Measurements from ENCODE around the gene DNAJC12.
"Not testable (repeated sequence)": the region's sequence is repeated elsewhere in the genome, so short reads cannot be mapped to it uniquely, and the experiment has no call there.

DNAJC12 gene

DNA sequence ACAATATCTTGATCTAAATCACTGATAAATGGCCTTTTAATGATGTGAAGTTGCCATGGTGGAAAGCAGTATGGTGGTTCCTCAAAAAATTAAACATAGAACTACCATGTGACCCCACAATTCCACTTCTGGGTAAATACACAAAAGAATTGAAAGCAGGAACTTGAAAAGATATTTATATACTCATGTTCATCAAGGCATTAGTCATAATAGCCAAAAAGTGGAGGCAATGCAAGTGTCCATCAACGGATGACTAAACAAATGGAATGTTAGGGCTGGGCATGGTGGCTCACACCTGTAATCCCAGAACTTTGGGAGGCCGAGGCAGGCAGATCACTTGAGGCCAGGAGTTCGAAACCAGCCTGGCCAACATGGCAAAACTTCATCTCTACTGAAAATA lies 2.0 kb upstream of the DNAJC12 start:
- no peak for DNase-seq (ENCODE audit: low read depth in 2 of 2)

DNA sequence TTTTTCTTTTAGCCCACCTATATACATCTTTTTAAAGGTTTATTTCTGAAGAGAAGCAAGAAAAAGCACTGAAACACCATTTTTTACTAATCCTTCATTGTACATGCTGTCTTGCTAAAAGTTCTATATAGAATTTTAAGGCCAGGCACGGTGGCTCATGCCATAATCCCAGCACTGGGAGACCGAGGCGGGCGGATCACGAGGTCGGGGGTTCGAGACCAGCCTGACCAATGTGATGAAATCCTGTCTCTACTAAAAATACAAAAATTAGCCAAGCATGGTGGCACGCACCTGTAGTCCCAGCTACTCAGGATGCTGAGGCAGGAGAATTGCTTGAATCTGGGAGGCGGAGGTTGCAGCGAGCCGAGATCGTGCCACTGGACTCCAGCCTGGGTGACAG lies 1.5 kb upstream of the DNAJC12 start:
- DNase-seq (ENCODE audit: low read depth in 2 of 2): not testable (repeated sequence)

DNA sequence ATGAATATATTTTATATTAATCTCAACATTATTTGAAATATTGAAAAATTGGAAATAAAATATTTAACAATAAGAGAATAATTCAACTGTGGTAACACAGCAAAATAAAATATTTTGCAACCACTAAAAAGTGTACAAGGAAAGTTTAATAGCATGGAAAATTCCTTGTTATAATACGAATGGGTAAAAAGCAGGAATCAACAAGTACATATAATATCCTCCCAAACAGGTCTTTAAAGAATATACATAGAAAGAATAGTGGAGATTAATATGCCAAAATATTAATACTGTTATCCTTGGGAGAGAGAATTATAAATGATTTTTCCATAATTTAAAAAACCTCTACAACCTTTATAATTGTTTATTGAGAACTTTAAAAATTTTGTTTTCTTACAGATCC lies 1.0 kb downstream of the DNAJC12 start:
- no peak for DNase-seq (ENCODE audit: low read depth in 2 of 2)

DNA sequence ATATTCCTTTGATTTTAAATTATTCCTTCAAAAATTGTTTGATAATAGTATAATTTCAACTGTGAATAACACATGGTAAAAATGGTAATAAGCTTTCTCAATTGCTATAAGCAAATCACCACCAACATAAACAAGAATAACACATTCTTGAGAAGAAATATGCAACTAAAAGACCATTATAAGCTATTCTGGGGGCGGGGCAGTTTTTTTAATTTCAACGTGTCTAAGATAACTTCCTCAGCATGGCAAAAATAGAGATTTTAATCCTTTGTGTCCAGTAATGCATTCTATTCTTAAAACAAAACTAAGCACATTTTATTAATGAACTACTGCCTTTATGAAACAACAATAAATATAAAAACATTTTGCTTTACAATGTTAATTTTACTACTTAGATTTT lies 1.5 kb downstream of the DNAJC12 start:
- no peak for DNase-seq (ENCODE audit: low read depth in 2 of 2)

DNA sequence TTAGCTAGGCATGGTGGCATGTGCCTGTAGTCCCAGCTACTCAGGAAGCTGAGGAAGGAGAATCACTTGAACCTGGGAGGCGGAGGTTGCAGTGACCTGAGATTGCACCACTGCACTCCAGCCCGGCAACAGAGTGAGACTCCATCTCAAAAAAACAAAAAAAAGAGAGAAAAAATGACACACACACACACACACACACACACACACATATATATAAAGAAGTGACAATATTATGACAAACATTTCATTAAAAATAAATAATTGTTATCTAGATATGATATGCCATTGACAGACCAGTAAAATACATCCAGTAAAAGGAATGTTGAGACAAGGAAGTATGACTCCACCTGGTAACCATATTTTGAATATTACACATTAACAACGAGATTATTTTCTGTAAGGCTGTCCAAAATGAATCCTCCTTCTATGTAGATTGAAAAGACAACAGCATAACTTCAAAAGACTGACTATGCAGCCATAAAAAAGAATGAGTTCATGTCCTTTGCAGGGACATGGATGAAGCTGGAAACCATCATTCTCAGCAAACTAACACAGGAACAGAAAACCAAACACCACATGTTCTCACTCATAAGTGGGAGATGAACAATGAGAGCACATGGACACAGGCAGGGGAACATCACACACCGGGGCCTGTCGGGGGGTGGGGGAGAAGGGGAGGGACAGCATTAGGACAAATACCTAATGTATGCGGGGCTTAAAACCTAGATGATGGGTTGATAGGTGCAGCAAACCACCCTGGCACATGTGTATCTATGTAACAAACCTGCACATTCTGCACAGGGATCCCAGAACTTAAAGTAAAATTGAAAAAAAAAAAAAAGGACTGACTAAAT lies 2.2 kb downstream of the DNAJC12 start:
- DNase-seq (ENCODE audit: low read depth in 2 of 2): not testable (repeated sequence)

DNA sequence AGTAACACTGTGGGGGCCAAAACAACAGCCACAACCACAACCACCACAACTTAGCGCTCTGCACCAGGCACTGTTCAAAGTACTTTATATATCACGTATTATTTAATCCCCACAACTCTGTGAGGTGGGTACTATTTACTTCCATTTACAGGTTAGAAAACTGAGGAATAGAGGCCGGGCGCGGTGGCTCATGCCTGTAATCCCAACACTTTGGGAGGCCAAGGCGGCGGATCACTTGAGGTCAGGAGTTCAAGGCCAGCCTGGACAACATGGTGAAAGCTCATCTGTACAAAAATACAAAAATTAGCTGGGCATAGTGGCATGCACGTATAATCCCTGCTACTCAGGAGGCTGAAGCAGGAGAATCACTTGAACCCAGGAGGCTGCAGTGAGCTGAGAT lies 3.6 kb downstream of the DNAJC12 start:
- DNase-seq (ENCODE audit: low read depth in 2 of 2): no peak

DNA sequence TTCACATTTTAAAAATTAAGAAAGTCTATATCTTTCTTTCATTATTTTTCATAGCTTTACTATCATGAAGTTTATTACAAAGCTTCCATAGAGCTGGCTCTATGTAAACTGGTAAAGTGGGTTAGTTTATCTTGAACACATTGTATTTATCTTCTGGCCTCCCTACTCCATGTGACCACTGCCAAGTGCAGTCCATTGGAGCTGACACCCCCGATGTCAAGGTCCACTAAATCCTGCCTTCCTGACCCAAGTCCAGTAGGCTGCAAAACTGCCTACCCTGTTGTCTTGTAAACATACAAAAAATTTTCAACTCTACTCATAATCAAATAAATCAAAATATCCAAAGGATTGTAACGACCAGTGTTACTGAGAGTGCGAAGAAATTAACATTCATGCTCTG lies 10.2 kb downstream of the DNAJC12 start:
- DNase-seq (ENCODE audit: low read depth in 2 of 2): no peak

DNA sequence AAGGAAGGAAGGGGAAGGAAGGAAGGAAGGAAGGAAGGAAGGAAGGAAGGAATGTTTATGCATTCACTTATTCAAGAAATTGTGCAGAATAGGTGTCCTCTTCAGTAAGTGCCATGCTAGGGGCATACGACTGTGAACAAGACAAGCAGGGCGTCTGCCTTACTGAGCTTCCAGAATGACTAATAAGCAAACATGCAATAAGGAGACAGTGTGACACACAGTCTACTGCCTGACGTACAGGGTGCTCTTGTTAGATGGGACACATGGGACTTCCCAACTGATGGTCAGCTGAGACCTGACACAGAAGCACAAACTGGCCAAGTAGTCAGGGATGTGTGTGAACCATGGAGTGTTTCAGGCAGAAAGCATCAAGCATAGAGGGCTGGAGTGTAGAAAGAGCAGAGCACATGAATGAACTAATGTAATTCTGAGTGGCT lies 18.2 kb downstream of the DNAJC12 start:
- no peak for DNase-seq (ENCODE audit: low read depth in 2 of 2)

DNA sequence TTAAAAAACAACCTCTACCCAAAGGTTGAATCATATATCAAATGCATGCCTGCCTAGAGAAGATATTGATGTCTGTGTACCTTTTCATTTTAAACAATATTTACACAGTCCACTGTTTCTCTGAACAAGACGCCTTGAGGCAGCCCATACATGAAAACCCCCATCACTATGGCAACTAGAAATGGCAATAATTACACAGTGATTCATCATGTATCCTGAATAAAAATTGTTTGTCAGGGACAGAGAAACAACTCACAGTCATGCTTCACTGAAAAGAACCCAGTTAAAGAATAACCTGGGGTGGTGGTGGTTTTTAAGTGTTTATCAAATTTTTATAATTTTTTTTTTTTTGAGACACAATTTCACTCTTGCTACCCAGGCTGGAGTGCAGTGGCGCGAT lies 19.7 kb downstream of the DNAJC12 start:
- no peak for DNase-seq (ENCODE audit: low read depth in 2 of 2)

DNA sequence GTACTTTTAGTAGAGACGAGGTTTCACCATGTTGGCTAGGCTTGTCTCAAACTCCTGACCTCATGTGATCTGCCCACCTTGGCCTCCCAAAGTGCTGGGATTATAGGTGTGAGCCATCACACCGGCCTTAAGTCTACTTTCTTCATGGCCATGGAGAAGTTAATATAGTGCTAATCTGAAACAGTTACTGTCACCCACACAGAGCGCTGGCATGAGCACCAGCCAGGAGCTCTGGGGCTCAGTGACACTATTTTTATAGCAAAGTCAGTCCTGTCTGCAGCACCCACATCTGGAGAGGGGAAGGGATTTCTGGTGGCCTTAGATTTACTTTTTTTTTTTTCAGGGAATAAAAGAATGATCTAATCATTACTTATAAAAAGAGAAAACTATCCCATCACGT lies 21.3 kb downstream of the DNAJC12 start:
- no peak for DNase-seq (ENCODE audit: low read depth in 2 of 2)

DNA sequence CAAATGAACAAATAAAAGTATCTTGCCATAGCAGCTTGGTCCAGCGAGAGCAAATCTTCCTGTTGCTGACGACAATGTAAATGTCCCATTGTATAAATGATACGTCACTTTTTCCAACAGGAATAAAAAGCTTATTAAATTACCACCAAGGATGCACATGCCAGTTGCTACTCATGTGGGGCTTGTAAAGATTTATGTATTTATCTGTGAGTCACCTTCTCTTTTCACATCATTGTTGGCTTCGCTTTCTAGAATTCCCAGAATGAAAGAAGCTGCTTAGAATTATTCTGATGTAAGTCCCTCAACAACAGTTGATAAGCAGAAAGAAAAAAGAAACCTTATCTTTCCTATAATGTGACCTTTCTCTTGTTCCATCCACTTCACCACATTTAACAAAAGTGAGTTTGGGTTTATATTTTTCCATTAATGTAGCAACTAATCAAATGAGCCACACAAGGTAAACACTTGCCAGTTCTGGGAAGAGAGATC lies 22.4 kb downstream of the DNAJC12 start:
- no peak for DNase-seq (ENCODE audit: low read depth in 2 of 2)

DNA sequence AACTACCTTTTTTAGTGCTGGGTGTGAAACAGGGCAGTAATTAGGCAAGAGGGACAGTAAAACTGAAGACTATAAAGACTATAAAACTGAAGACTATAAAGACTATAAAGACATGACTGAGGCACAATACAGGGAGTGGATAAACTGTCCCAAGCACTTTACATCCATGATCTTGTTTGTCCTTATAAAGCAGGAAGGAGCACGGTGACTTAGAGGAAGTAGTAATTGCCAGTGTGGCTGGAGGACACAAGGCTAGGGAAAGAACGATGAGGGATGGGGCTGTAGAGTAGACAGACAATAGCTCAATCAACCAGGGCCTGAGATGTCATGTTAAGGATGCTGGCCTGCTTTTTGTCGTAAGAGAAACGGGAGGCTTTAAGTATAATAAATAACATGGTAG lies 26.0 kb downstream of the DNAJC12 start:
- no peak for DNase-seq (ENCODE audit: low read depth in 2 of 2)

DNA sequence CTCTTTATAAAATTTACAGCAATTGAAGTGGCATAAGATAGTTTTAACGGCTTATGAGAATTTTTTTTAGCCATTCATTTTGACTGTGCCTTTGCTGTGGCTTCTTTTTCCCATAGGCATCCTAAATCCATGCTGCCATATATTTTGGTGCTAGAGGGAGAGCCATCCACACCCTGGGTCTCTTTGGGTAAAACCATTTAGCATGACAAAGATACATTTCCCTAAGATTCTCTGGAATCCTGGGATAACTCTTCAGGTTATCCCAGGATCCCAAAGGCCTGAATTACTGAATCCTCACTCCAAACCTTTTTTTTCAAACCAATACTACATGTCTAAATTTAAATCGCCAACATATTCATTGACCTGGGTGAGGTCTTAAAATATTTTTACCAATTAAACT lies 28.9 kb downstream of the DNAJC12 start:
- no peak for DNase-seq (ENCODE audit: low read depth in 2 of 2)

DNA sequence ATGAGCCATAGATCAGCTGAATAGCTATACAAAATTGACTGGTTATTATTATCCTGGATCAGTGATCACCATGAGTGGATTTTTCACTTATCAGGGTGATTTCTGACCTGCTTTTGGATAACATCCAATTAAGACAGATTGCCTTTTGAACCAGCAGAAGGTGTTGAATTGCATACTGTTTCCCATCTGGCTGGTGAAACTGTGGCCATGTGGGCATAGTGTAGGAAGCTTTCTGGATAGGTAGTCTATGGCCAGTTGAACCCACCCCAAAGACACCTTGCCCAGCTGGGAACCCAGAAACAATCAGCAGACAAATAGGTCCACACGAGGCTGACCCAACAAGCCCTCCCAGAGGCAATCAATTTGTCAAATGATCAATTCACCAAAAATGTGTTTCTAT lies 29.3 kb downstream of the DNAJC12 start:
- no peak for DNase-seq (ENCODE audit: low read depth in 2 of 2)

DNA sequence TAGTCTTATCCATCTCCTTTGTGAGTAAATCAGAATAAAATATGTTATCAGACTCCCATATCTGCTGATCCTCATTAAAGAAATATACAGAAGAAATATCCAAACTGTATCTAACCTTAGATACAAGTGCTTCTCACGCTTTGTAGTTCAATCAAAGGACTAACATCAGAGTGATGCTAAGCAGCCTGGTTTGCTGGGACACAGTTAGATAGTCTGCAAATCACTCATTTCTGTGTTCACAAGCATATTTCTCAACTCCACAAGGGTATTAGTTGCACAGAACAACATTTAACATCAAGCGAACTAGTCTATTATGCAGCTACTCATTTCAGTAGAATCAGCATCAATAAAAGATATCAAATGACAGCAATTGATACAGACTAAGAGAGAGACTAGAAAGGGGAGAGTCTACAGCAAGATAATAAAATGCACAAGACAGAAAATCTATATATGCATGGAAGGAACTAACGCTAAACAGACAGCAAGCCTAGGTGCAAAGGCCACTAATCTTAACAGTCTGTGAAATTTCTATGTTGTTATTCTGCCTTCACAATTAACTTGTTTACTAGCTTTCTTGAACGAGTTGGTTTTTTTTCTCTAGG lies 30.0 kb downstream of the DNAJC12 start:
- no peak for DNase-seq (ENCODE audit: low read depth in 2 of 2)

DNA sequence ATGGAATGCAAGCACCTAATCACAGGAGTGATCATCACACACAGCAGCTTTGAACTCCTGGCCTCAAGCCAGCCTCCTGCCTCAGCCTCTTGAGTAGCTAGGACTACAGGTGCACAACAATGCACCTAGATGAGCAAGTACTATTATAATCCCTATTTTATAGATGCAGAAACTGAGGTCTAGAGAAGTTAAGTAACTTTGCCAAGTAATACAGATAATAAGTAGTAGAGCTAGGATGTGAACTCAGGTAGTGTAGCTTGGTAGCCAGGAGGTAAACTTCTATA lies 33.7 kb downstream of the DNAJC12 start:
- DNase-seq (ENCODE audit: low read depth in 2 of 2): no peak

DNA sequence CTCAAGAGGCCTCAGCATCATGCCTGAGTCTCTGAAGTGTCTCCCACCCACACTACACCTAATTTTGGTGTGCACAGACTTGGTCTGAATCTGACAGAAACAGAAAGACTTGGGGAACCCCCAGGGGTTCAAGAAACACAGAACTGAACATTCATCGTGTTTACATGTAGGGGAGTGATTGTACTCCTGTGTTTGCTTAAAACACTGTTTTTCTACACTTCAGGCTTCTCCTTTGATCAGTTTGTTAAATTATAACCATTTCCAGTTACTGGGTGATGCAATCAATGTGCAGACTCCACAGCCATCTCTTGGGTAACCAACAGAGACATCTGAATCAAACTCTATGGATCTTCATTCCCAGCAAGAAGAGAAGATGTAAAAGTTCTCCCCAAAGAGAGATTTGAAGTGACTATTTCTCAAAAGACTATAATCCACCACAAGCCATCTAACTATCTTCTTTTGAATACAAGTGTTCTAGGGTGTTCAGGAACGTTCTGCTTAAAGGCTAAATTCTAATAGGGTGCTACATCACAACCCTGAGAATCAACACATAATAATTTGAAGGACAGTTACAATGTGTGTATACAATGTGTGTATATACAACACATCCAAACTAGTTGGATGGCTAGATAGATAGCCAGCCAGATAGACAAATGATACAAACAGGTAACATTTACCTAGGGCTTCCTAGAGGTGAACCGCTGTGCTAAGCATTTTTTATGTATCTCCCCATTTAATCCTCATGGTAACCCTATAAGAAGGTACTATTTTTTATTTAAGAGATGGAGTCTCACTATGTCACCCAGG lies 34.2 kb downstream of the DNAJC12 start:
- DNase-seq (ENCODE audit: low read depth in 2 of 2): no peak

DNA sequence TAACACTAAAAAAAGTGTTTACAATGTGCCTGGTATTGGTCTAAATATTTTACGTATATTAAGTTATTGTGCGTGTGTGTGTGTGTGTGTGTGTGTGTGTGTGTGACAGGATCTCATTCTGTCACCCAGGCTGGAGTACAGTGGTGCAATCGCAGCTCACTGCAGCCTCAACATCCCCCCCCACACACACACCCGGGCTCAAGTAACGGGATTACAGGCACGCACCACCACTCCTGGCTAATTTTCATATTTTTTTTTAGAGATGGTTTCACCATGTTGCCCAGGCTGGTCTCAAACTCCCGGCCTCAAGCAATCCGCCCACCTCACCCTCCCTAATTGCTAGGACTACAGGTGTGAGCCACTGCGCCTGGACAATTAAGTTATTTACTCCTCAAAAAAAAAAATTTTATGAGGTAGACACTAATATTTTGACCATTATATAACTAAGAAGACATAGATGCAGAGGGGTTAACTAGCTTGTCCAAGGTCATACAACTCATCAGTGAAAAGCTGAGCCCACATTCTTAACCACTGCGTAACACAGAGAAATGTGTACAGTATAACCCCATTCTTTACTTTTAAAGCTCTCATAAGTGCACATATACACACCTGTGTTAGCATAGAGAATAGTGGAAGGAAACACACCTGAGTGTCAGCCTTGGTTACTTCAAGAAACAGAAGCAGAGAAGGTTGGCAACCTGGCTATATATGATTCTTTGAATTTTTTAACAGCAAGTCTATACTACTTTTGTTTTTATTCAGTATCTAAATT lies 35.0 kb downstream of the DNAJC12 start:
- DNase-seq (ENCODE audit: low read depth in 2 of 2): no peak

DNA sequence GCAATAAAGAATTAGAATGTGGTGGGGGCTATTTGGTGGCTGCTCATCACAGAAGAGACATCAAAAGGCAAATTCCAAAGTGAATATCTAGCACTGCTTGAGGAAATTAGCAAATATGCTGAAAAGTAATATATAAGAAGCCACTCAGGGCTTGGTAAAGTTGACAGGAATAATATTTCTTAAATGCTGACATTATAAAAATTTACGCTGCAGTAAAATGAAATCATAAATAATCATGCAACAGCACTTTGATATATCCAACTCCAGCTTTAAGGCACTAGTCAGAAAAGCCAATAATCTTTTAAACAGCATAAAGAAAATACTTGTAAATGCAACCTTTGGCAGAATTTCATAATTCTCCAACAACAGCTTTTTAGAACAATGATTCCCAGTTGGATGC lies 36.9 kb downstream of the DNAJC12 start:
- DNase-seq (ENCODE audit: low read depth in 2 of 2): no peak

DNA sequence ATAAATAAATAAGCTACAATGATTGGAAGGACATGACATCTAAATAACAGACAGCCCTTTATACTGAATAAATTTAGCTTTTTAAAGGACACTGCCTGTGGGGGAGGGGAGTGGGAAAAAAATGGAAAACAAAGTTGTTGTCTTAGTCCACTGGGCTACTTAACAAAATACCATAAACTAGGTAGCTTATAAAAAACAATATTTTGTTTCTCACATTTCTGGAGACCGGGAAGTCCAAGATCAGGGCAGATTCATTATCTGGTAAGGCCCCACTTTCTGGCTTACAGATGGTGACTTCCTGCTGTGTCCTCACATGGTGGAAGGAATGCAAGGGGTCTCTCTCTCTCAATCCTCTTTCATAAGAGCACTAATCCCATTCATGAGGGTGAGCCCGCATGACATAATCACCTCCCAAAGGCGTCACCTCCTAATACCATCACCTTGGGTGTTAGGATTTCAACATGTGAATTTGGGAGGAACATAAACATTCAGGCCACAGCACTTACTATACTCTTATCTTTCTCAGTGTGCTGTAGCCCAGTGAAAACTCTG lies 43.0 kb downstream of the DNAJC12 start:
- DNase-seq (ENCODE audit: low read depth in 2 of 2): no peak

DNA sequence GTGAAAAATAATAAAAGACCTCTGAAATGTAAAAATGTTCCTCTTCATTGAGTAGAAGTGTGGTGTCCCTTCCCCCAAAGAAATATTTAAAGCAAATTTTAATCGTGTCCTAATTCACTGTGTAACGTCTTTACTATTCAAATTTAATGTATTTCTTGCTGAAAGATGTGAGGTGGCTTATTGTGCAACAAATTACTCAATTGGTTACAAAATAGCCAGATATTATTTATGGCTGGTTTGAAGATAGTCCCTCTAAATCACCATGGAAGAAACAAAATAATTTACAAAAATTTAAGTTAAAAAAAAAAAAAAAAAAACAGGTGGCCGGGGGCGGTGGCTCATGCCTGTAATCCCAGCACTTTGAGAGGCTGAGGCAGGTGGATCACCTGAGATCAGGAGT lies 43.7 kb downstream of the DNAJC12 start:
- no peak for DNase-seq (ENCODE audit: low read depth in 2 of 2)

DNA sequence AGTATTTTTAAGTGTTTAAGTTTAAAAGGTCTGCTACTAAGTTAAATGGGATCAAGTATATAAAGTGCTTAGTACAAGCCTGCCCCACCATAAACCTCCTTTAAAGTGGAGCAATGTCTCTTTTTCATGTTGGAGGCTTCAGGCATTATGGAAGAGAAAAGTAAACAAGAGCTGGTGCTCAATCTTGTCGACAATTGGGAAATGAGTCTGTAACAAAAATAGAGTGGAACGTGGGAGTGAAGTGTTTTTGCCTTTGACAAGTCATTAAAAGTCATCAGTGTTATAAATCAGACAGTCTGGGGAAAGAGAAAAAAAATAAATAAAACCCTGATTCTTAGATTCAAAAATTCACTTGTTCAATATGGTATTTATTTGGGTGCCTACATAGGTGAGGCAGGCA lies 44.7 kb downstream of the DNAJC12 start:
- DNase-seq (ENCODE audit: low read depth in 2 of 2): no peak

All from activated CD4-positive, alpha-beta T cell treated with anti-CD3 and anti-CD28 coated beads for 24 hours (primary cell).